Progenitor cell of endocrine pancreas (in vitro differentiated cells): ENCODE data around the gene ACAP3. TPM values are rescaled to one million over a fixed set of nuclear protein-coding genes. Genes with fewer than 3 reads are reported as not detected.

Source experiments
- DNase-seq: peaks from one replicate; pipeline ENCODE4 v3.0.0; 2021; ENCODE audit warnings: low spot score; ENCODE audit not compliant: unreplicated experiment
- H3K27ac Mint-ChIP-seq: 2 replicates; pipeline ENCODE4 v1.8.0; 2021; ENCODE audit warnings: mild to moderate bottlenecking, moderate library complexity, mixed read lengths
- H3K27me3 Mint-ChIP-seq: 2 replicates; pipeline ENCODE4 v1.8.0; 2021; ENCODE audit warnings: mixed read lengths
- H3K36me3 Mint-ChIP-seq: 2 replicates; pipeline ENCODE4 v1.8.0; 2022; ENCODE audit warnings: mixed read lengths; ENCODE audit not compliant: insufficient read depth
- H3K4me1 Mint-ChIP-seq: 2 replicates; pipeline ENCODE4 v1.8.0; 2021; ENCODE audit warnings: low read depth, mixed read lengths
- H3K4me3 Mint-ChIP-seq: 2 replicates; pipeline ENCODE4 v1.8.0; 2021; ENCODE audit warnings: low read depth, mild to moderate bottlenecking, moderate library complexity, mixed read lengths
- H3K9me3 Mint-ChIP-seq: 2 replicates; pipeline ENCODE4 v1.8.0; 2021; ENCODE audit warnings: low read depth, mixed read lengths
- CTCF ChIP-seq: fragments of 200-600 bp; sonication (generic); IDR thresholded peaks from one replicate; pipeline ENCODE4 v1.5.0; 2021; ENCODE audit warnings: antibody characterized with exemption, mild to moderate bottlenecking; ENCODE audit not compliant: unreplicated experiment
- long read RNA-seq: library from polyadenylated mRNA; unstranded; transcript quantifications from one replicate; pipeline ENCODE4 v2.0.0, GENCODE V29; 2020
- total RNA-seq: library from RNA; stranded (reverse); gene quantifications from 2 replicates; pipeline ENCODE4 v1.2.1, GENCODE V29; 2021

ACAP3 gene, protein sequence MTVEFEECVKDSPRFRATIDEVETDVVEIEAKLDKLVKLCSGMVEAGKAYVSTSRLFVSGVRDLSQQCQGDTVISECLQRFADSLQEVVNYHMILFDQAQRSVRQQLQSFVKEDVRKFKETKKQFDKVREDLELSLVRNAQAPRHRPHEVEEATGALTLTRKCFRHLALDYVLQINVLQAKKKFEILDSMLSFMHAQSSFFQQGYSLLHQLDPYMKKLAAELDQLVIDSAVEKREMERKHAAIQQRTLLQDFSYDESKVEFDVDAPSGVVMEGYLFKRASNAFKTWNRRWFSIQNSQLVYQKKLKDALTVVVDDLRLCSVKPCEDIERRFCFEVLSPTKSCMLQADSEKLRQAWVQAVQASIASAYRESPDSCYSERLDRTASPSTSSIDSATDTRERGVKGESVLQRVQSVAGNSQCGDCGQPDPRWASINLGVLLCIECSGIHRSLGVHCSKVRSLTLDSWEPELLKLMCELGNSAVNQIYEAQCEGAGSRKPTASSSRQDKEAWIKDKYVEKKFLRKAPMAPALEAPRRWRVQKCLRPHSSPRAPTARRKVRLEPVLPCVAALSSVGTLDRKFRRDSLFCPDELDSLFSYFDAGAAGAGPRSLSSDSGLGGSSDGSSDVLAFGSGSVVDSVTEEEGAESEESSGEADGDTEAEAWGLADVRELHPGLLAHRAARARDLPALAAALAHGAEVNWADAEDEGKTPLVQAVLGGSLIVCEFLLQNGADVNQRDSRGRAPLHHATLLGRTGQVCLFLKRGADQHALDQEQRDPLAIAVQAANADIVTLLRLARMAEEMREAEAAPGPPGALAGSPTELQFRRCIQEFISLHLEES
- 111 and 124 TPM in 2 replicates for total RNA-seq
- long read RNA-seq = 0 reads

DNA sequence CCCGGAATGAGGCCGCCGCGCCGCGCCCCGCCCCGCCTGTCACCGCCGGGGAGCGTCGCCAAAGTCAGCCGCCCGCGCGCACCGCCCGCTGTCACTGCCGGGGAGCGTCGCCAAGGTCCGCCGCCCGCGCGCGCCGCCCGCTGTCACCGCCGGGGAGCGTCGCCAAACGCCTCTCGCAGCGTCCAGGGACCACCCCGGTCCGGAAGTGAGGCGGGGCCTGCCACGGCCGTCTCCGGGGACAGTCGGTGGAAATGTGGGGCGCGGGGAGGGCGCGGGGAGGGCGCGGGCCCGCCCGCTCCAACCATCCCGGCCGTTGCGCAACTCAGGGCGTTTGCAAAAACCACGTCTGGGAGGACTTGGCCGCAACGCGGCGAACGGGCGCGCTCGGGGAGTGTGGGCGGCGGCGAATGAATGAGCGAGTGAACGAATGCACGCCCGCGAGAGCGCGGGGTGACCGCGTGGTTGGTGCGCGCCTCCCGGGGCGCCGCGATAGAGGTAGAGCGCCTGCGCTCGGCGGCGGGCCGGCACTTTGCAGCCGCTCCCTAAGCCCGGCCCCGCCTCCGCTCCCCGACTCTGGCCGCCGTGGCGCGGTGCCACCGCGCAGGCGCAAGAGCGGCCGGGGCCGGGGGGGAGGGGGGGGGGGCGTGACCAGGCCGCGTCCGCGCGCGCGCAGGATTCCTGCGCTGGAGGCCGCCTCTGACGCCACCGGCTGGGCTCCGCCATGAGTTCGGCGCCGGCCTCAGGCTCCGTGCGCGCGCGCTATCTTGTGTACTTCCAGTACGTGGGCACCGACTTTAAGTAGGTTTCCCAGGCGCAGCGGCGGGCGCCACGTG is at the start of gene ACAP3, which contains the start of gene PUSL1:
TSS of gene ACAP3 (minus strand) at position 8 of the 833 bp plus-strand sequence. CDS start 115 bp downstream, outside the sequence.
TSS of gene PUSL1 (plus strand) at position 675 of the 833 bp plus-strand sequence. CDS start at position 722, 47 bp downstream.
- peak within 1 kb of the TSS; percentile 85 for H3K4me3 Mint-ChIP-seq
- no peak for TF ChIP-seq CTCF
- H3K27ac Mint-ChIP-seq = peak within 1 kb of the TSS; percentile 93
- peaks cover 14% of the 10 kb centered on the region for H3K4me1 Mint-ChIP-seq
- peak; percentile 73 for DNase-seq
- H3K36me3 Mint-ChIP-seq = no peaks in the 10 kb centered on the region
- no peaks in the 10 kb centered on the region for H3K9me3 Mint-ChIP-seq
- no peaks in the 10 kb centered on the region for H3K27me3 Mint-ChIP-seq

- H3K4me3 Mint-ChIP-seq = peak overlapping the region; percentile 69
- no peaks in the 10 kb centered on the region for H3K36me3 Mint-ChIP-seq
- H3K27me3 Mint-ChIP-seq = peaks cover 23% of the 10 kb centered on the region
- H3K9me3 Mint-ChIP-seq = no peaks in the 10 kb centered on the region
- H3K27ac Mint-ChIP-seq = no peak overlapping the region
- TF ChIP-seq CTCF = no peak
- H3K4me1 Mint-ChIP-seq = peaks cover 14% of the 10 kb centered on the region
- no peak for DNase-seq
Observed at GRCh38 chr1:1356796-1357401, 49.2 kb upstream of the ACAP3 start.

DNA sequence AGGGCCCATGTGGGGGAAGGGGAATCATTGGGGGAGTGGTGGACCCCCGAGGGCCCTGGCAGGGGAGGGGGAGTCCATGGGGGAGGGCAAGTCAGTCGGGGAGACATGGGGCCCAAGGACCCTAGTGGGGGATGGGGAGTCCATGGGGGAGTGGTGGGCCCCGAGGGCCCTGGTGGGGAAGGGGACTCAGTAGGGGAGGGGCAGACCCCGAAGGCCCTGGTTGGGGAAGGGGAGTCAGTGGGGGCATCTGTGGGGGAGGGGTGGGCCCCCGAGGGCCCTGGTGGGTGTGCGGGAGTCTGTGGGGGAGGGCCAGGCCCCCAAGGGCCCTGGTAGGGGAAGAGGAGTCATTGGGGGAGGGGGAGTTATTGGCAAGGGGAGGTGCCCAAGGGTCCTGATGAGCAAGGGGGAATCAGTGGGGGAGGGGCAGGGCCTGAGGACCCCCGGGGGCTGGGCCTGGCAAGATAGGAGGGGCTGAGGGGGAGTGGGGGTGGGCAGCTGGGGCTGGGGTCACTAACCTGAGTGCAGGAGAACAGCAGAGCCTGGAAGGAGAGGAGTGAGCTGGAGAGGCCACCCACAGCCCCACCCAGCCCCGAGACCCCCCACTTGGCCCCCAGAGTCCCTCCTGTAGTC is 48.6 kb upstream of the ACAP3 start:
- peaks cover 22% of the 10 kb centered on the region for H3K27me3 Mint-ChIP-seq
- no peak for TF ChIP-seq CTCF
- H3K4me3 Mint-ChIP-seq = no peak overlapping the region

DNA sequence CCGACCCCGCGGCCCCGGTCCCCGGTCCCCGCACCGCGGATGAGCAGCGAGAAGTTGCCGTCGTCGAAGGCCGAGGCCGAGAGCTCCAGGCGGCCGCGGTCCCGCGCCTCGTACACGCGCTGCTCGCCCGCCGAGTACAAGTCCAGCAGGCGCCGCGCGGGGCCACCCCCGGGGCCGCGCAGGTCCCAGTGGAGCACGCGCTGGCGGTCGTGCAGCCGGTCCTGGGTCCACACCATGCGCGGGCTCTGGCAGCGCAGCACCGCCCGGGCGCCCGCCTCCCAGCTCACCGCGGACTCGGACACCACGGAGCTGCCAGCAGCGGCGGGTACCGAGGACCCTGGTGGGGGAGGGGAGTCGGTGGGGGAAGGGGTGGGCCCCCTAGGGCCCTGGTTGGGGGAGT is 47.7 kb upstream of the ACAP3 start:
- DNase-seq = no peak
- peaks cover 17% of the 10 kb centered on the region for H3K27me3 Mint-ChIP-seq
- H3K27ac Mint-ChIP-seq = no peak overlapping the region
- no peak for TF ChIP-seq CTCF
- no peaks in the 10 kb centered on the region for H3K9me3 Mint-ChIP-seq
- peaks cover 12% of the 10 kb centered on the region for H3K4me1 Mint-ChIP-seq
- H3K4me3 Mint-ChIP-seq = no peak overlapping the region
- H3K36me3 Mint-ChIP-seq = no peaks in the 10 kb centered on the region

More for the DNA sequence above, 48.6 kb upstream of the ACAP3 start:
- H3K27ac Mint-ChIP-seq = no peak overlapping the region
- peaks cover 14% of the 10 kb centered on the region for H3K4me1 Mint-ChIP-seq
- DNase-seq = no peak
- no peaks in the 10 kb centered on the region for H3K9me3 Mint-ChIP-seq
- no peaks in the 10 kb centered on the region for H3K36me3 Mint-ChIP-seq
